Activated CD4-positive, alpha-beta T cell treated with anti-CD3 and anti-CD28 coated beads for 36 hours (primary cell): ENCODE measurements around the gene BPIFB6. TPM values are rescaled to one million over a fixed set of nuclear protein-coding genes. Genes with fewer than 3 reads are reported as not detected.
A peak's percentile ranks its signal among the peaks of the same experiment; 100 is the strongest.

Source experiments
- ATAC-seq: fragments of 200-7000 bp; cut with Tn5 transposase; one replicate; pipeline ENCODE4 v1.10.0; 2021; ENCODE audit warnings: mild to moderate bottlenecking, moderate library complexity
- CTCF ChIA-PET: fragments of 350-600 bp; sonication (Branson Sonifier 250); formaldehyde crosslinking; loops from one replicate; lab custom pipeline; 2021; ENCODE audit warnings: antibody characterized with exemption; lab: Charles Lee
- POLR2A ChIA-PET: fragments of 350-600 bp; sonication (Branson Sonifier 250); formaldehyde crosslinking; loops from one replicate; lab custom pipeline; 2021; ENCODE audit warnings: antibody characterized with exemption, inconsistent platforms; lab: Charles Lee
- DNase-seq: peaks from one replicate; pipeline ENCODE4 v3.0.0-alpha.2; 2020
- H3K27ac Mint-ChIP-seq: one replicate; pipeline ENCODE4 v1.8.0; 2021; ENCODE audit warnings: mixed read lengths
- H3K27me3 Mint-ChIP-seq: one replicate; pipeline ENCODE4 v1.8.0; 2021; ENCODE audit warnings: mixed read lengths
- H3K36me3 Mint-ChIP-seq: one replicate; pipeline ENCODE4 v1.8.0; 2021; ENCODE audit warnings: low read depth, mixed read lengths
- H3K4me1 Mint-ChIP-seq: one replicate; pipeline ENCODE4 v1.8.0; 2021; ENCODE audit warnings: mixed read lengths
- H3K4me3 Mint-ChIP-seq: one replicate; pipeline ENCODE4 v1.8.0; 2021; ENCODE audit warnings: mild to moderate bottlenecking, moderate library complexity, mixed read lengths
- H3K9me3 Mint-ChIP-seq: one replicate; pipeline ENCODE4 v1.8.0; 2021; ENCODE audit warnings: low read depth, mixed read lengths
- intact Hi-C, 2 experiments: fragments of 100-400 bp; cut with DNase I in 1 of 2; cut with micrococcal nuclease in 1 of 2; formaldehyde crosslinking; loops; one replicate each; pipeline versions ENCODE4 v1.14.2 to v1.15.1; 2022 to 2024; cut with DNase I, micrococcal nuclease
- total RNA-seq, 2 experiments: library from RNA; stranded (reverse); gene quantifications; one replicate each; pipeline ENCODE4 v1.2.3, GENCODE V29; 2021

The BPIFB6 gene
- total RNA-seq, 2 experiments from 2014 or later, result not detected

- intact Hi-C loops, result no loop called here
- H3K9me3 Mint-ChIP-seq, result peaks cover under 1% of the 10 kb centered on the region
- H3K4me1 Mint-ChIP-seq, result peaks cover 33% of the 10 kb centered on the region
- DNase-seq (no peak), ATAC-seq (no peak)
- no peaks in the 10 kb centered on the region for H3K27me3 Mint-ChIP-seq
- H3K36me3 Mint-ChIP-seq, result peaks cover 2% of the 10 kb centered on the region
- no peak overlapping the region for H3K27ac Mint-ChIP-seq
- H3K4me3 Mint-ChIP-seq, result no peak overlapping the region
- CTCF ChIA-PET, result interaction anchor here (0.6 to 1.4 kb wide), 3 partner anchors 15 to 30 kb away, joined by 4 read pairs; no protein-coding TSS in a partner anchor
- POLR2A ChIA-PET, result no interaction called here
These were observed 41.8 kb upstream of the BPIFB6 start for GRCh38 chr20:32989507-32990283.

- Mint-ChIP-seq H3K36me3 (peaks cover 5% of the 10 kb centered on the region), H3K27ac (no peak overlapping the region), H3K4me1 (peaks cover 33% of the 10 kb centered on the region), H3K27me3 (no peaks in the 10 kb centered on the region), H3K9me3 (peaks cover 5% of the 10 kb centered on the region), H3K4me3 (no peak overlapping the region)
- no peak for DNase-seq
- ChIA-PET CTCF (interaction anchor here (0.6 to 0.9 kb wide), 2 partner anchors 25 to 30 kb away, joined by 4 read pairs; no protein-coding TSS in a partner anchor), POLR2A (no interaction called here)
- ATAC-seq, result no peak
- intact Hi-C loops, result no loop called here
These were observed 41.0 kb upstream of the BPIFB6 start for GRCh38 chr20:32990426-32990825.

GRCh38 chr20:32991383-32991782 lies 40.1 kb upstream of the BPIFB6 start:
- H3K27me3 Mint-ChIP-seq, result no peaks in the 10 kb centered on the region
- H3K4me1 Mint-ChIP-seq, result peaks cover 33% of the 10 kb centered on the region
- ChIA-PET CTCF (interaction anchor here (0.8 to 2.6 kb wide), 5 partner anchors 8 to 90 kb away, joined by 3 to 8 read pairs (median 3); no protein-coding TSS in a partner anchor), POLR2A (no interaction called here)
- no peak overlapping the region for H3K27ac Mint-ChIP-seq
- ATAC-seq (peak; percentile 84), DNase-seq (no peak)
- no peak overlapping the region for H3K4me3 Mint-ChIP-seq
- H3K9me3 Mint-ChIP-seq, result peaks cover 8% of the 10 kb centered on the region
- peaks cover 5% of the 10 kb centered on the region for H3K36me3 Mint-ChIP-seq
- intact Hi-C loops, result no loop called here

- no peaks in the 10 kb centered on the region for H3K27me3 Mint-ChIP-seq
- H3K27ac Mint-ChIP-seq, result no peak overlapping the region
- ChIA-PET CTCF (interaction anchor here (0.8 to 2.6 kb wide), 6 partner anchors 9 to 91 kb away, joined by 3 to 8 read pairs (median 4); no protein-coding TSS in a partner anchor), POLR2A (no interaction called here)
- ATAC-seq, result no peak
- DNase-seq, result no peak
- H3K4me1 Mint-ChIP-seq, result peaks cover 34% of the 10 kb centered on the region
- H3K9me3 Mint-ChIP-seq, result peaks cover 8% of the 10 kb centered on the region
- no peak overlapping the region for H3K4me3 Mint-ChIP-seq
- peaks cover 5% of the 10 kb centered on the region for H3K36me3 Mint-ChIP-seq
- intact Hi-C loops, result no loop called here
These were observed 39.4 kb upstream of the BPIFB6 start for GRCh38 chr20:32991792-32992641.

- peaks cover 5% of the 10 kb centered on the region for H3K36me3 Mint-ChIP-seq
- no peaks in the 10 kb centered on the region for H3K27me3 Mint-ChIP-seq
- DNase-seq (peak; percentile 25), ATAC-seq (peak; percentile 48)
- POLR2A ChIA-PET, result no interaction called here
- no peak overlapping the region for H3K4me3 Mint-ChIP-seq
- H3K27ac Mint-ChIP-seq, result peak overlapping the region; percentile 33
- peaks cover 43% of the 10 kb centered on the region for H3K4me1 Mint-ChIP-seq
- CTCF ChIA-PET, result interaction anchor here (1.1 to 2.6 kb wide), 3 partner anchors 12 to 48 kb away, joined by 4 to 8 read pairs (median 4); no protein-coding TSS in a partner anchor
- peaks cover 8% of the 10 kb centered on the region for H3K9me3 Mint-ChIP-seq
- intact Hi-C loops, result no loop called here
These were observed 37.9 kb upstream of the BPIFB6 start for GRCh38 chr20:32993496-32994050.

GRCh38 chr20:32995802-32996201 lies 35.6 kb upstream of the BPIFB6 start:
- CTCF ChIA-PET, result interaction anchor here (1.1 to 1.8 kb wide), 3 partner anchors 9 to 87 kb away, joined by 3 to 8 read pairs (median 5); partner anchors contain the start of gene SUN5
- no peak overlapping the region for H3K4me3 Mint-ChIP-seq
- no peak overlapping the region for H3K27ac Mint-ChIP-seq
- ATAC-seq (no peak), DNase-seq (no peak)
- H3K36me3 Mint-ChIP-seq, result peaks cover 5% of the 10 kb centered on the region
- intact Hi-C loops, result no loop called here
- peaks cover 47% of the 10 kb centered on the region for H3K4me1 Mint-ChIP-seq
- POLR2A ChIA-PET, result no interaction called here
- H3K27me3 Mint-ChIP-seq, result no peaks in the 10 kb centered on the region
- peaks cover 8% of the 10 kb centered on the region for H3K9me3 Mint-ChIP-seq

GRCh38 chr20:32997431-32997830 lies 34.0 kb upstream of the BPIFB6 start:
- Mint-ChIP-seq H3K4me3 (no peak overlapping the region), H3K27me3 (no peaks in the 10 kb centered on the region), H3K27ac (no peak overlapping the region), H3K36me3 (peaks cover 5% of the 10 kb centered on the region), H3K9me3 (peaks cover 8% of the 10 kb centered on the region), H3K4me1 (peaks cover 38% of the 10 kb centered on the region)
- POLR2A ChIA-PET, result interaction anchor here (0.7 kb wide), 1 partner anchor 1194 kb away, joined by 3 read pairs; no protein-coding TSS in a partner anchor
- intact Hi-C loops, result no loop called here
- ATAC-seq (peak; percentile 29), DNase-seq (no peak)
- CTCF ChIA-PET, result interaction anchor here (0.5 to 1.0 kb wide), 3 partner anchors 52 to 94 kb away, joined by 3 read pairs; no protein-coding TSS in a partner anchor

- Mint-ChIP-seq H3K27ac (no peak overlapping the region), H3K9me3 (peaks cover 8% of the 10 kb centered on the region), H3K27me3 (no peaks in the 10 kb centered on the region), H3K4me3 (no peak overlapping the region), H3K4me1 (peaks cover 23% of the 10 kb centered on the region), H3K36me3 (peaks cover 3% of the 10 kb centered on the region)
- CTCF ChIA-PET, result interaction anchor here (1.2 to 1.7 kb wide), 3 partner anchors 54 to 210 kb away, joined by 3 to 10 read pairs (median 3); no protein-coding TSS in a partner anchor
- POLR2A ChIA-PET, result no interaction called here
- intact Hi-C loops, result loop anchor here in 1 of 2 experiments (10.0 kb wide), 1 partner anchor 55 kb away; no protein-coding TSS in a partner anchor
- DNase-seq (no peak), ATAC-seq (no peak)
These were observed 31.7 kb upstream of the BPIFB6 start for GRCh38 chr20:32999603-33000250.

- Mint-ChIP-seq H3K36me3 (no peaks in the 10 kb centered on the region), H3K9me3 (peaks cover 4% of the 10 kb centered on the region), H3K4me1 (peaks cover 26% of the 10 kb centered on the region), H3K4me3 (no peak overlapping the region), H3K27me3 (no peaks in the 10 kb centered on the region), H3K27ac (no peak overlapping the region)
- ChIA-PET POLR2A (no interaction called here), CTCF (interaction anchor here (0.6 to 1.2 kb wide), 2 partner anchors 55 to 409 kb away, joined by 3 to 4 read pairs; no protein-coding TSS in a partner anchor)
- intact Hi-C loops, result loop anchor here in 1 of 2 experiments (10.0 kb wide), 1 partner anchor 56 kb away; no protein-coding TSS in a partner anchor
- DNase-seq (no peak), ATAC-seq (no peak)
These were observed 30.5 kb upstream of the BPIFB6 start for GRCh38 chr20:33000802-33001466.
